Measurements from ENCODE around the gene MATN1.

The MATN1 gene

DNA sequence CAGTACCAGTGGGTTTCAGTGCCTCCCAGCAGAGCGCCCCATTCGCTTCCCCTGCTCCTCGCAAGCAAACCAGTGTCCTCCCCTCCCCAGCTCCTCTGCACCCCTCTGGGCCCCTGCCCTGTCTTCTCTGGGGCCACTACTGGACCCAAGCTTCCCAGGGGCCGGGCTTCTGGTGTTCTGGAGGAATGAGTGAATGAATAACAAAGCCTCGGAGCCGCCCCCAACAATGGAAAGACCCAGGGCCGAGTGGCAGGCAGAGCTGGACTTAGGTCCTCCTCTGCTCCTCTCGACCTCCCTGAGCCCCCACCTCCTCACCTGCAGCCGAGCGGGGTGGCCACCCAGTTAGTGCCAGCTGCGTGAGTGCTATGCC is 37.6 kb downstream of the MATN1 start:
- Histone ChIP-seq H3K4me1 (ENCODE audit: insufficient read depth, low read length) (peaks cover 8% of the 10 kb centered on the region), H3K4me3 (ENCODE audit: low read length) (no peak overlapping the region), H3K27me3 (ENCODE audit: insufficient read depth, low read length) (peaks cover 48% of the 10 kb centered on the region), H3K9me3 (ENCODE audit: low read length) (no peaks in the 10 kb centered on the region), H3K36me3 (ENCODE audit: insufficient read depth, low read length) (no peaks in the 10 kb centered on the region), H2AFZ (ENCODE audit: low read depth, low read length) (no peak overlapping the region)

DNA sequence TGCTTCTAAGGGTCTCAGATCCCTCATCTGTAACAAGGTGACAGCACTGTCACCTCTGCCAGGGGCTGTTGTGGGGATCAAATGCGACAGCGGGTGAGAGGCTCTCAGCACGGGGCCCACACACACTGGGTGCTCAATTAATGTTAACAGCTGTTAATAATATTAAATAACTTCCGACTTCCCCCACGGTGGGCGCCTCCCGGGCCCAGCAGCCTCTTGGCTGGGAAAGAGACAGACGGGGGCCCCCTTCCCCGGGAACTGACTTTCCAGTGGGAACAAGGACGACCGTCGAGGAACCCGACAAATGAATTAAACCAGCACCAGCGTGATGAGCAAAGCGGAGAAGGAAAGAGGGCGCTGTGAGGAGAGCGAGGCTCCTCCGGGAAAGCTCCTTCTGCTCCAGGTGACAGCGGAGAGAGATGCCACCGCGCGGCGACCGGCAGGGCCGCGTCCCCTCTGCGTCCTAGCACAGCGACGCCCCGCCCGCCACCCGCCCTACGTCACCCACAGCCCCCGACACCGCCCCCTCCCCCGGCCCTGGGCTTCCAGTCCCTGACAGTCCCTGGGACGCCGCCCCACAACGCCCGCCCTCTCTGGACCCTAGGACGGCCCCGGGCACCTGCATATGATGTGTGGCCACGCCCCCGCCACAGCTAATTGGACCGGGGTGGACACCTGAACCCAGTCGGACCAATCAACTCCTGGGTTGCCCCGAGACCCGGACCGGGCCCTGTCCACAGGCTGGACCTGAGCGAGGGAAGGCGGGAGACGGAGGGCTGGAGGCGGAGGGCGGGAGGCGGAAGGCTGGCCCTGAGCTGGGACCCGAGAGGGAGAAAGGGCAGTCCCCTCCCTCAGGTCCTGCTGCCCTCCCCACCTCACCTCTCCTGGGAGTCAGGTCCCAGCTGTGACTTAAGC is 38.2 kb downstream of the MATN1 start:
- Histone ChIP-seq H2AFZ (ENCODE audit: low read depth, low read length) (no peak overlapping the region), H3K36me3 (ENCODE audit: insufficient read depth, low read length) (no peaks in the 10 kb centered on the region), H3K9me3 (ENCODE audit: low read length) (no peaks in the 10 kb centered on the region), H3K4me3 (ENCODE audit: low read length) (no peak overlapping the region), H3K4me1 (ENCODE audit: insufficient read depth, low read length) (peaks cover 5% of the 10 kb centered on the region), H3K27me3 (ENCODE audit: insufficient read depth, low read length) (peaks cover 48% of the 10 kb centered on the region)

DNA sequence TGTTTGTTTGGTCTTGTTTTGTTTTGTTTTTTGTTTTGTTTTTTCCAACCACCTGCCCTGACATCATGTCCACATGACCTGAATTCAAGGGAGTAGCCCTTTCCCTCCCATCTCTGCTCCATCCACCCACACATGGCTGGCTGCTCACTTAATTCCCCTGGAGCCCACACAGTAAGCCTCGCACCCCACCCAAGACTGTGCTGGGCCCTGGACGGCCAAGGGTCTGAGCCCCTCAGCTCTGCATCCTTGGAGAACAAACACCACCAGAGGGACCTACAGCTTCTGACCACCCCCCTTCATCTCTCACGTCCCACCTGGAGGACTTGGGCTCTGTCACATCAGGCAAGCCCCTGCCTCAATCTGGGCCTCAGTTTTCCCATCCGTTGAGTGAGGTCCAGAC is 39.1 kb downstream of the MATN1 start:
- Histone ChIP-seq H3K4me3 (ENCODE audit: low read length) (no peak overlapping the region), H3K36me3 (ENCODE audit: insufficient read depth, low read length) (no peaks in the 10 kb centered on the region), H2AFZ (ENCODE audit: low read depth, low read length) (no peak overlapping the region), H3K27me3 (ENCODE audit: insufficient read depth, low read length) (peaks cover 48% of the 10 kb centered on the region), H3K4me1 (ENCODE audit: insufficient read depth, low read length) (no peaks in the 10 kb centered on the region), H3K9me3 (ENCODE audit: low read length) (no peaks in the 10 kb centered on the region)

DNA sequence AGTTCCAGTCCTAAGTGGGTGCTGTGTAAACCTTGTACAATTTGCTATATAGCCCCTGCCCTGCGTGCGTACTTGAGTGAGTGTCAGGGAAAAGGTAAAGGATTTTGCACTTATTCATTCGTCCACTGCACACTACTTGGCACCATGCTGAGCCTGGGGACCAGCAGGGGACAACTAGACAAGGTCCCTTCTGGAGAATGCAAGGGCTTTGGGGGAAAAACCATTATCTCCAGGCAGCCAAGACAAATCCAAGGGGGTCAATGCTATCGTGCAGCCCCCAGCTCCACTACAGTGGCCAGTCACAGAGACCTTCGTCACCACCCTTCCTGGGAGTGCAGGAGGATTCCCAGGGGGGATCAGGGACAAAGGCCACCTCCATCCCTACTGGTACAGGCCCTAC is 39.7 kb downstream of the MATN1 start:
- Histone ChIP-seq H3K4me3 (ENCODE audit: low read length) (no peak overlapping the region), H2AFZ (ENCODE audit: low read depth, low read length) (no peak overlapping the region), H3K4me1 (ENCODE audit: insufficient read depth, low read length) (no peaks in the 10 kb centered on the region), H3K9me3 (ENCODE audit: low read length) (no peaks in the 10 kb centered on the region), H3K36me3 (ENCODE audit: insufficient read depth, low read length) (no peaks in the 10 kb centered on the region), H3K27me3 (ENCODE audit: insufficient read depth, low read length) (peaks cover 46% of the 10 kb centered on the region)

DNA sequence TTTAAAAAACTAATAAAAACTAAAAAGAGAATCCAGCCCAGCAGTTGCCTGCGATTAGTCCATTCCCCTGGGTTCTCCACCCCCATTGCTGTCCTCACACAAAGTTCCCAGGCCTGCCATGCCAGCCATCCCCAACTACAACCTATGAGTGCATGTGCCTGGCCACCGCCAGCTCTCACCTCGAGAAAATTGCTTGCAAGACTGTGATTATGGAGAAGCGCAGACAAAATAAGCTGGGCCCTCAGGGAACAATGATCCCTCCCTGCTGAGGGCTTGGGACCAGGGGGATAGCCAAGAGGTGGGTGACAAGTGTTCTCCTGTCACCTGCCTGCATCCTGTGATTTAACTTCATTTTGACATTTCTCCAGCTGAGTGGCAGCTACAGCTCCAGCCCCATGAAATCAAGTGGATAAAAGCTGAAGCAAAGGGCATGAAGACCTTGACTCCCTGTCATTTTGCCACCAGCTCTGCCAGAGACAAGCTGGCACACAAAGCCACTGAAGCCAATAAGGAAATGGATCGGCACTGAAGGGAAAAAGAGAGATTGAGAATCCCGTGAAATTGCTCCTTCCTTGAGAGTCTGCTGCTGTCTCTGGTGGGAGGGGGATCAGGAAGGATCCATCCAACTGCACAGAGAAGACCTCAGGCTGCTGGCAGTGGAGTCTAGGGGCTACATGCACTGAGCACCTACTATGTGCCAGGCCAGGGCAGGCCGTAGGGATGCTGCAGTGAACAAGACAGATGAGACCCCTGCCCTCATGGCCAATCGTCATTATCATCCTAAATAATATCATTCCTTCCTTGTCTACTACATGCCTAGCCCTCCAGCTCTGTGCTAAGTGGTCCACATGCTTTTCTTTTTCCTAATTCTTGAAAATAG is 40.7 kb downstream of the MATN1 start:
- Histone ChIP-seq H2AFZ (ENCODE audit: low read depth, low read length) (no peak overlapping the region), H3K4me3 (ENCODE audit: low read length) (no peak overlapping the region), H3K36me3 (ENCODE audit: insufficient read depth, low read length) (no peaks in the 10 kb centered on the region), H3K4me1 (ENCODE audit: insufficient read depth, low read length) (no peaks in the 10 kb centered on the region), H3K9me3 (ENCODE audit: low read length) (no peaks in the 10 kb centered on the region), H3K27me3 (ENCODE audit: insufficient read depth, low read length) (peaks cover 46% of the 10 kb centered on the region)

DNA sequence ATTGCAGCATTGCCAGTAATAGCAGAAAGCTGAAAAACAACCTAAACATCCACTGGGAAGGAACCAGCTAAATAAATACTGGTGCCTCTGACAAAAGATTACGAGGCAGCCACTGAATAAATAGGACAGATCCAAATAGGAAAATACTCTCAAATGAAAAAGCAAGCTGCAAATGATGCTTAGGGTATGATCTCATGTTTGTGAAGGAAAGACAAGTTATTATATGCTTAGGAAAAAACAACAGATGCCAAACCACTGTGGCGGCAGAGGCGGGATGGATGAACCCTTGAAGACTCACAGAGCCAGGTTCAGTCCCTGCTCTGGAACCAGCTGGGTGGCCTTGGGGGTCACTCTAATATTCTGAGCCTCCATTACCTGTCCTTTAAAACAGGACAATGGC is 41.6 kb downstream of the MATN1 start:
- Histone ChIP-seq H2AFZ (ENCODE audit: low read depth, low read length) (no peak overlapping the region), H3K27me3 (ENCODE audit: insufficient read depth, low read length) (peaks cover 39% of the 10 kb centered on the region), H3K36me3 (ENCODE audit: insufficient read depth, low read length) (no peaks in the 10 kb centered on the region), H3K4me1 (ENCODE audit: insufficient read depth, low read length) (no peaks in the 10 kb centered on the region), H3K9me3 (ENCODE audit: low read length) (no peaks in the 10 kb centered on the region), H3K4me3 (ENCODE audit: low read length) (no peak overlapping the region)

DNA sequence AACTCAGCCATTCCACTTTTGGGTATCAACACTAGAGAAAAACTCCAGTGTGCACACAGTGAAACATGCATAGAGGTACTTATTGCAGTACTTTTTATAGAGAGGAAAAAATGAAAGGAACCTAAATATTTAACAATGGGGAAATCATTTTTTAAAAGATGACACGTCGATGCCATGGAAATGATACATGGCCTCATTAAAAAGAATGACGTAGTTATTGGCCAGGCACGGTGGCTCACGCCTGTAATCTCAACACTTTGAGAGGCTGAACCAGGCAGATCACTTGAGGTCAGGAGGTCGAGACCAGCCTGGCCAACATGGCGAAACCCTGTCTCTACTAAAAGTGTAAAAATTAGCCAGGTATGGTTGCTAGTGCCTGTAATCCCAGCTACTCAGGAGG is 42.5 kb downstream of the MATN1 start:
- no peak overlapping the region for H2AFZ ChIP-seq (ENCODE audit: low read depth, low read length)
- H3K36me3 ChIP-seq (ENCODE audit: insufficient read depth, low read length): no peaks in the 10 kb centered on the region
- no peak overlapping the region for H3K4me3 ChIP-seq (ENCODE audit: low read length)
- H3K9me3 ChIP-seq (ENCODE audit: low read length): no peaks in the 10 kb centered on the region
- peaks cover 30% of the 10 kb centered on the region for H3K27me3 ChIP-seq (ENCODE audit: insufficient read depth, low read length)
- H3K4me1 ChIP-seq (ENCODE audit: insufficient read depth, low read length): no peaks in the 10 kb centered on the region

DNA sequence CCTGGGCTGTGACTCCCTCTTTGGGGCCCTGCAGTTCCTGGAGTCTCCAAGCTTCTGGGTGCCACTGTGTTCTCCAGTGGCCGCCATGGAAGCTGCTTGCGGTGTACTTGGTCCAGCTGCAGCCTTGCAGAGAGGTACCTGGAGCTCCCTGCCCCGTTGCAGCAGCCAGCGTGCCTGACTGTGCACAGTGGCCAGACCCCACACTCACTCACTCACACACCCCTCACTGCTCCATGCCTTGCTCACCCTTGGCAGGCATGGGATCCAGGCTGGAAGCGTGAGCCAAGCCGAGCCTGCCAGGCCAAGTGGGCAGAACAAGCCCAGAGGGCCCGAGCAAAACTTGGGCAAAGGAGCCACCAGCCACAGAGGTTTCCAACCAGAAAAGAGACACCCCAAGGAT is 43.0 kb downstream of the MATN1 start:
- no peaks in the 10 kb centered on the region for H3K4me1 ChIP-seq (ENCODE audit: insufficient read depth, low read length)
- no peaks in the 10 kb centered on the region for H3K9me3 ChIP-seq (ENCODE audit: low read length)

DNA sequence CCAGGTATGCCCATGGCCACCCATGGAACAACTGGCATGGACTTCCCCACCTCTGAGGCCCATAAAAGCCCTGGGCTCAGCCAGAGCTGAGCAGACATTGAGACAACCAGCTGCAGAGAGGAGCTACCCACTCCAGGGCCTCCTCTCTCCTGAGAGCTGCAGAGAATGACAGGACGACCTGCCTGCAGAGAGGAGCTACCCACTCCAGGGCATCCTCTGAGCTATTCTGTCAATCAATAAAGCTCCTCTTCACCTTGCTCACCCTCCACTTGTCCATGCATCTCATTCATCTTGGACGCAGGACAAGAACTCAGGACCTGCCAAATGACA is 43.4 kb downstream of the MATN1 start:
- Histone ChIP-seq H3K36me3 (ENCODE audit: insufficient read depth, low read length) (no peaks in the 10 kb centered on the region), H3K4me3 (ENCODE audit: low read length) (no peak overlapping the region), H3K9me3 (ENCODE audit: low read length) (no peaks in the 10 kb centered on the region), H2AFZ (ENCODE audit: low read depth, low read length) (no peak overlapping the region), H3K27me3 (ENCODE audit: insufficient read depth, low read length) (peaks cover 22% of the 10 kb centered on the region), H3K4me1 (ENCODE audit: insufficient read depth, low read length) (no peaks in the 10 kb centered on the region)

More for the DNA sequence above, 43.0 kb downstream of the MATN1 start:
- Histone ChIP-seq H3K4me3 (ENCODE audit: low read length) (no peak overlapping the region), H2AFZ (ENCODE audit: low read depth, low read length) (no peak overlapping the region), H3K36me3 (ENCODE audit: insufficient read depth, low read length) (no peaks in the 10 kb centered on the region), H3K27me3 (ENCODE audit: insufficient read depth, low read length) (peaks cover 26% of the 10 kb centered on the region)

DNA sequence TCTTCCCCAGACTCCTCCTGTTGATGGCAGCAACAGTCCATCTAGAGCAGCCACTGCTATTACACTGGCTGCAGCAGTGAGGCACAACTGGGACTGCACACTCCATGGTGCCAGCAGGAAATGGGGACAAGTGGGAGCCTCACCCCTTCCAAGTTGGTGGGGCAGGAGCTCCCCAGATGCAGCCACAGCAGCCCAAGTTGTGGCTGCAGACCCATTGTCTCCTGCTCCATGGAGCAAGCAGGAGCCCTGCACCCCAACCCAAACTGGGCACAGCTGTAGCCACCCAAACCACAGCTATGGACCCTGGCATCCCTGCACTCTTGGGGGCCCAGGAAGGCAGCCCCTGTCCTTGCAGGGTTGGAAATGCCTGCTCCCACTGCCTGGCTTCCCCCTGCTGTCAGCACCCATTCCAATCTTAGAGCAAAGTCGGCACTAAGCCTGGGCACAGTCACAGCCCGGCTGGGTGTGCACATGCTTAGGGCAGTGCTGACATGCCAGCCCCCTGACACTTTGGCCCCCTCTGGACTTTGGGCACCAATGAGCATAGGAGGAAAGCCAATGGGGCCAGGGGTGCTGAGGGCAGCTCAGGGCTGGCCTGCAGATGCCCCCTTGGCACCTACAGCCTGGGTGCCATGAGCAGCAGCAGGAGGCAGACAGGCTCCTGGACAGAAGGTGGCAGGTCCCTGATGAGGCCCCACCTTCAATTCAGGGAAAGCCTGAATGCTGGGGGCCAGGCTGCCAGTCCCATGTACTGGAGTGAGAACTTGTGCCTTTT is 44.0 kb downstream of the MATN1 start:
- no peaks in the 10 kb centered on the region for H3K36me3 ChIP-seq (ENCODE audit: insufficient read depth, low read length)
- H3K4me3 ChIP-seq (ENCODE audit: low read length): no peak overlapping the region
- H2AFZ ChIP-seq (ENCODE audit: low read depth, low read length): no peak overlapping the region
- H3K9me3 ChIP-seq (ENCODE audit: low read length): no peaks in the 10 kb centered on the region
- peaks cover 17% of the 10 kb centered on the region for H3K27me3 ChIP-seq (ENCODE audit: insufficient read depth, low read length)
- no peaks in the 10 kb centered on the region for H3K4me1 ChIP-seq (ENCODE audit: insufficient read depth, low read length)

DNA sequence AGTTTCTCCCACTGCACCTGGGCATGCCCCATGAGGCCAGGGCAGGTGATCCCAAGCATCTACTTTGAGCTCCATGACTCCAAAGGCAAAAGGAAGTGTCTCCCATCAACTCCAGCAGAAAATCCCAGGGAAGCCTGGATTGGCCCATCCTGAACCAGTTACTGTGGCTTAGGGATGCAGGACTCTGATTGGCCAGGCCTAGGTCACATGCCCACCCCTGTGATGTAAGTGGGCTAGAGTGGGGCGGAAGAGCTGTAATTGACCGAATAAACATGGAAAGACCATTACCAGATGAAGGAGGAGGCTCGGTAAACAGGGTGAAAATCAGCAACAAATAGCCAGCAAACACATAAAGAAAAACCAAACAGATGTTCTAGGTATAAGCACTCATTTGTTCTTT is 45.2 kb downstream of the MATN1 start:
- no peaks in the 10 kb centered on the region for H3K9me3 ChIP-seq (ENCODE audit: low read length)
- H3K4me3 ChIP-seq (ENCODE audit: low read length): no peak overlapping the region
- H2AFZ ChIP-seq (ENCODE audit: low read depth, low read length): no peak overlapping the region
- H3K27me3 ChIP-seq (ENCODE audit: insufficient read depth, low read length): peaks cover 7% of the 10 kb centered on the region
- no peaks in the 10 kb centered on the region for H3K4me1 ChIP-seq (ENCODE audit: insufficient read depth, low read length)
- no peaks in the 10 kb centered on the region for H3K36me3 ChIP-seq (ENCODE audit: insufficient read depth, low read length)

DNA sequence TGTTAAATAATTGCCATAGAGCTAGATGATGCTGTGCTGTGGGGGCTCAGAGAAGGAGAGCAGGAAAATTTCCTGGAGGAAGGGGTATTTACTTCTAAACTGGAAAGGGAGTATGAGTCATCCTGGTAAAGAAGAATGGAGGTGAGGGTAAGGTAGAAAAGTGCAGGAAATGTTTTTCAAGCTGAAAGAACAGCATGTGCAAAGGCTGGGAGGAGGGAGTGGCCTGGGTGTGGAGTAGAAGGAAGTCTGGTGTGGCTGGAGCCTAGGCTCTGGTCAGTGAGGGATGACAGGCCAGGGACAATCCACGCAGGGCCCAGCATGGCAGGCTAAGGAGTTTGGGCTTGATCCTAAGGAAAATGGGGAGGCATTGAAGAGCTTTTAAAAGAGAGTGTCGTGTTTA is 45.9 kb downstream of the MATN1 start:
- no peaks in the 10 kb centered on the region for H3K4me1 ChIP-seq (ENCODE audit: insufficient read depth, low read length)
- H3K9me3 ChIP-seq (ENCODE audit: low read length): no peaks in the 10 kb centered on the region
- peaks cover 1% of the 10 kb centered on the region for H3K27me3 ChIP-seq (ENCODE audit: insufficient read depth, low read length)
- no peaks in the 10 kb centered on the region for H3K36me3 ChIP-seq (ENCODE audit: insufficient read depth, low read length)
- H2AFZ ChIP-seq (ENCODE audit: low read depth, low read length): no peak overlapping the region
- H3K4me3 ChIP-seq (ENCODE audit: low read length): no peak overlapping the region

DNA sequence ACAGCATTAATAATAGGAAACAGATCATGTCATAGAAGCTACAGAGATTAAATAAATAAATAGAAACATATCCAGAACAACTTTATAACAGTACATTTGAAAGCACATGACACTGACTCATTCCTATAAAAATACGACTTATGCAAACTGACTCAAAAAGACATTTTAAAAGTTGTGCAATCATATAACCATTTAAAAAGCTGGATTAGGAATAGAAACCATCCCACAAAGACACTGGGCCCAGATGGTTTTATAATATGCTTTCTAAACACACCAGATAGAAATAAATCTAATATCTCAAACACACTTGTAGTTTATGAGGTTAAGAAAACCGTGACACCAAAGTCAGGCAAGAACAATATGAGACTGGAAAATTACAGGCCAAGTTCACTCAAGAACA is 47.6 kb downstream of the MATN1 start:
- H2AFZ ChIP-seq (ENCODE audit: low read depth, low read length): no peak overlapping the region
- H3K36me3 ChIP-seq (ENCODE audit: insufficient read depth, low read length): no peaks in the 10 kb centered on the region
- H3K27me3 ChIP-seq (ENCODE audit: insufficient read depth, low read length): no peaks in the 10 kb centered on the region
- no peaks in the 10 kb centered on the region for H3K9me3 ChIP-seq (ENCODE audit: low read length)
- H3K4me3 ChIP-seq (ENCODE audit: low read length): no peak overlapping the region
- H3K4me1 ChIP-seq (ENCODE audit: insufficient read depth, low read length): no peaks in the 10 kb centered on the region
